Spleen (tissue), 11 donors: Measurements from ENCODE around the gene LY6G6C. TPM values are rescaled to one million over a fixed set of nuclear protein-coding genes. Genes with fewer than 3 reads are reported as not detected.

ENCODE experiments used
- DNase-seq: peaks from one replicate; pipeline ENCODE4 v3.0.0-alpha.2; 2020
- H3K27ac ChIP-seq, 8 donors: fragments of 200-600 bp; sonication (generic) in 7 of 8; 1 replicate in 4 of 8; 2 replicates in 4 of 8; pipeline versions ENCODE4 v1.5.0 to v1.8.0; 2016 to 2021; ENCODE audit warnings: inconsistent platforms in 4 of 8, mild to moderate bottlenecking in 4 of 8, moderate library complexity in 1 of 8
- H3K27me3 ChIP-seq, 7 donors: fragments of 200-600 bp; sonication (generic) in 6 of 7; replicated peaks in 1 of 7; 1 replicate in 4 of 7; 2 replicates in 3 of 7; pipeline versions ENCODE4 v1.5.0 to v1.8.0; 2016 to 2021; ENCODE audit warnings: inconsistent platforms in 3 of 7, mild to moderate bottlenecking in 1 of 7
- H3K36me3 ChIP-seq, 6 donors: fragments of 200-600 bp; sonication (generic) in 5 of 6; 1 replicate in 4 of 6; 2 replicates in 2 of 6; pipeline versions ENCODE4 v1.5.0 to v1.8.0; 2016 to 2021; ENCODE audit warnings: inconsistent platforms in 2 of 6
- H3K4me1 ChIP-seq, 6 donors: fragments of 200-600 bp; sonication (generic) in 5 of 6; 1 replicate in 3 of 6; 2 replicates in 3 of 6; pipeline versions ENCODE4 v1.5.0 to v1.8.0; 2016 to 2021; ENCODE audit warnings: inconsistent platforms in 3 of 6
- H3K4me3 ChIP-seq, 8 donors: fragments of 200-600 bp; sonication (generic) in 7 of 8; 1 replicate in 4 of 8; 2 replicates in 4 of 8; pipeline versions ENCODE4 v1.5.0 to v1.8.0; 2016 to 2021; ENCODE audit warnings: inconsistent platforms in 4 of 8, mild to moderate bottlenecking in 4 of 8, moderate library complexity in 2 of 8
- H3K9me3 ChIP-seq, 8 donors: fragments of 200-600 bp; sonication (generic) in 7 of 8; 1 replicate in 4 of 8; 2 replicates in 4 of 8; pipeline versions ENCODE4 v1.5.0 to v1.8.0; 2016 to 2021; ENCODE audit warnings: inconsistent platforms in 4 of 8
- POLR2A ChIP-seq, 3 donors: fragments of 450-650 bp; IDR thresholded peaks; one replicate each; pipeline ENCODE4 v1.5.1; 2017; ENCODE audit warnings: antibody characterized with exemption in 3 of 3, mild to moderate bottlenecking in 1 of 3
- POLR2AphosphoS5 ChIP-seq, 3 donors: sonication (generic); formaldehyde crosslinking; IDR thresholded peaks; one replicate each; pipeline ENCODE4 v1.5.1; 2017; ENCODE audit warnings: antibody characterized with exemption in 3 of 3
- WGBS, 5 donors: extraction: QIAGEN DNeasy Blood & Tissue Kit in 3 of 5; methylation state at CpG; one replicate each; pipeline versions ENCODE4 v1.1.5 to v1.1.7; 2013 to 2018; 5-methylcytosine and 5-hydroxymethylcytosine counted together
- intact Hi-C: fragments of 100-400 bp; cut with DNase I; formaldehyde crosslinking; loops from one replicate; pipeline ENCODE4 v1.15.0; 2023; ENCODE audit warnings: low total_unique reads
- polyA plus RNA-seq, 3 donors: library from polyadenylated mRNA; stranded (reverse); fragments of 200-250 nt; gene quantifications; one replicate each; pipeline ENCODE4 v1.2.1, GENCODE V29; 2013
- total RNA-seq, 7 donors: library from RNA; depleted of rRNA in 3 of 7; stranded (reverse); fragments of >200 nt in 3 of 7; fragmentation: NEBNext Ultra II Directional in 4 of 7; extraction: Animal tissue kit (Norgen Biotek cat#: 25700) in 4 of 7; gene quantifications; one replicate each; pipeline versions ENCODE4 v1.1.0 to v1.2.1, GENCODE V29; 2016 to 2021
- TF ChIP-seq, protein P1 (sequence below), 11 experiments: fragments of 200-600 bp in 7 of 11; fragments of 450-650 bp in 4 of 11; sonication (generic) in 4 of 11; IDR thresholded peaks in 8 of 11; conservative IDR thresholded peaks in 3 of 11; 1 replicate in 7 of 11; 2 replicates in 4 of 11; pipeline versions ENCODE4 v1.4.0 to v1.8.0; 2016 to 2021; ENCODE audit warnings: antibody characterized with exemption in 11 of 11, inconsistent platforms in 4 of 11, mild to moderate bottlenecking in 1 of 11
- donor health status: healthy with polysubstance abuse.
- donor health status: DM: no; HTN: no; CAD: no; lungs with moderate emphysema.
- donor health status: DM: no; HTN: no; CAD: no.
- donor health status: Bipolar disorder and iron deficiency.
- donor health status: healthy.
- donor health status: DM: no; HTN: no; CAD: no.
- donor health status: DM: yes; HTN: yes; CAD: no.

Gene LY6G6C
- total and polyA plus RNA-seq, 10 donors = 0.49 to 0.77 TPM; not detected in 8

DNA sequence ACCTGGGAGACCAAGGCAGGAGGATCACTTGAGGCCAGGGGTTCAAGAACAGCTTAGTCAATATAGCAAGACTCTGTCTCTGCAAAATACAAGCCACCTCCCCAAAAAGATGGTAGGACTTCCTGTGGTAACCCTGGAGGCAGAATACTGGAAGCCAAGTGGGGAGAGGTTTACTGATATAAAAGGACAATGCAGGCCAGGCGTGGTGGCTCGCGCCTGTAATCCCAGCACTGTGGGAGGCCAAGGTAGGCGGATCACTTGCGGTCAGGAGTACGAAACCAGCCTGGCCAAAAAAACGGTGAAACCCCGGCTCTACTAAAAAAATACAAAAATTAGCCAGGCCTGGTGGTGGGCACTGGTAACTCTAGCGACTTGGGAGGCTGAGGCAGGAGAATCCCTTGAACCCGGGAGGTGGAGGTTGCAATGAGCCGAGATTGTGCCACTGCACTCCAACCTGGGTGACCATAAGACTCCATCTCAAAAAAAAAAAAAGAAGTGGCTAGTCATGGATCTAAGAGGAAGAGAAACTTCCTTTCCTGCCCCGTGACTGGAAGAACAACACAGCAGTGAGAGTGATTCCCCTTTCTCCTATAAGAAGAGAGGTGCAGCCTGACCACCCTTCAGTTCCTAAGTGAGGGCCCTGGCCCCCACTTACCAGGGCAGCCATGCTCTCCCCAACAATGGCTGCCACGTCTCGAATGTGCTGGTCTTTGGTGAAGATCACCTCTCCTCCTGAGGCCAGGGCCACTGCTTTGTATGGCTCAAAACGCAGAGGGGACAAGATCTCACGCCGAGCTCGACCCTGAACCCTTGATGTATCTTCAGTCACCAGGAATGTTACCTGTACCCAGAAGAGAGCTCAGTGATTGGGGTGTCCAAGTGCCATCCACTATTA is 47.1 kb upstream of the LY6G6C start:
- intact Hi-C loops = no loop called here
- 78 to 89% (median 87%) methylated on average over 18 of the region's 18 CpGs for WGBS, 5 donors
- Histone ChIP-seq H3K4me1 (peaks cover 0 to 57% (median 33%) of the 10 kb centered on the region in 6 donors), H3K36me3 (no peaks in the 10 kb centered on the region), H3K27me3 (no peaks in the 10 kb centered on the region), H3K4me3 (no peak overlapping the region), H3K9me3 (no peaks in the 10 kb centered on the region), H3K27ac (peak overlapping the region in 4 of 8 donors; percentile 26 to 66 (median 38))
- TF ChIP-seq, protein P1, sequence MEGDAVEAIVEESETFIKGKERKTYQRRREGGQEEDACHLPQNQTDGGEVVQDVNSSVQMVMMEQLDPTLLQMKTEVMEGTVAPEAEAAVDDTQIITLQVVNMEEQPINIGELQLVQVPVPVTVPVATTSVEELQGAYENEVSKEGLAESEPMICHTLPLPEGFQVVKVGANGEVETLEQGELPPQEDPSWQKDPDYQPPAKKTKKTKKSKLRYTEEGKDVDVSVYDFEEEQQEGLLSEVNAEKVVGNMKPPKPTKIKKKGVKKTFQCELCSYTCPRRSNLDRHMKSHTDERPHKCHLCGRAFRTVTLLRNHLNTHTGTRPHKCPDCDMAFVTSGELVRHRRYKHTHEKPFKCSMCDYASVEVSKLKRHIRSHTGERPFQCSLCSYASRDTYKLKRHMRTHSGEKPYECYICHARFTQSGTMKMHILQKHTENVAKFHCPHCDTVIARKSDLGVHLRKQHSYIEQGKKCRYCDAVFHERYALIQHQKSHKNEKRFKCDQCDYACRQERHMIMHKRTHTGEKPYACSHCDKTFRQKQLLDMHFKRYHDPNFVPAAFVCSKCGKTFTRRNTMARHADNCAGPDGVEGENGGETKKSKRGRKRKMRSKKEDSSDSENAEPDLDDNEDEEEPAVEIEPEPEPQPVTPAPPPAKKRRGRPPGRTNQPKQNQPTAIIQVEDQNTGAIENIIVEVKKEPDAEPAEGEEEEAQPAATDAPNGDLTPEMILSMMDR (IDR thresholded peaks at IDR 0.05 in 8 of 11, conservative IDR thresholded peaks at IDR 0.05 in 3 of 11) = no peak
- peak in 2 of 3 donors; percentile 14 to 40 for TF ChIP-seq POLR2AphosphoS5 (IDR thresholded peaks at IDR 0.05)
- DNase-seq = peak; percentile 61

DNA sequence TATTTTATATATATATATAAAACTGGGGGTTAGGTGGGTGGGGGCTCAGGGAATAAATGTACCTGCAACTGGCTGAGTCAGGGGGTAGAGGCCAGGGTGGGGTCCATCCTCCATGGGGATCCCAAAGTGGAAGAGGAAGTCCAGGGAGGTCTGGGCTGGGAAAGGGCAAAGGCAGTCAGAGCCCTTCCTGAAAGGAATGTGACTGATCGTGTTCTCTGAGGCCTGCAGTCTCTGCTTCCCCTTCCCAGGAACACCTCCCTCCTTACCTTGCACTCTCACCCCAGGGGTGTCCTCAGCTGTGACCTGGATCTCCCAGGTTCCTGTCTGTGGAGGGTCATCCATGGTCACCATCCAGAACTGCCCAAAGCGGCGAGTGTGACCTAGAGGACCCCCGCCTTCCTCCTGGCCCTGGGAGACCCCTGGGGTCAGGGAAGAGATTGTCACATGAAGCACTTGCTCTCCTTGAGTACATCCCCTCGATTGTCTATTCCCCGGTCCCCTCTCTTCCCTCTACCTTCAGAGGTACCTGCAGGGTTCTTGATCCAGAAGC is 45.6 kb upstream of the LY6G6C start:
- intact Hi-C loops = no loop called here

DNA sequence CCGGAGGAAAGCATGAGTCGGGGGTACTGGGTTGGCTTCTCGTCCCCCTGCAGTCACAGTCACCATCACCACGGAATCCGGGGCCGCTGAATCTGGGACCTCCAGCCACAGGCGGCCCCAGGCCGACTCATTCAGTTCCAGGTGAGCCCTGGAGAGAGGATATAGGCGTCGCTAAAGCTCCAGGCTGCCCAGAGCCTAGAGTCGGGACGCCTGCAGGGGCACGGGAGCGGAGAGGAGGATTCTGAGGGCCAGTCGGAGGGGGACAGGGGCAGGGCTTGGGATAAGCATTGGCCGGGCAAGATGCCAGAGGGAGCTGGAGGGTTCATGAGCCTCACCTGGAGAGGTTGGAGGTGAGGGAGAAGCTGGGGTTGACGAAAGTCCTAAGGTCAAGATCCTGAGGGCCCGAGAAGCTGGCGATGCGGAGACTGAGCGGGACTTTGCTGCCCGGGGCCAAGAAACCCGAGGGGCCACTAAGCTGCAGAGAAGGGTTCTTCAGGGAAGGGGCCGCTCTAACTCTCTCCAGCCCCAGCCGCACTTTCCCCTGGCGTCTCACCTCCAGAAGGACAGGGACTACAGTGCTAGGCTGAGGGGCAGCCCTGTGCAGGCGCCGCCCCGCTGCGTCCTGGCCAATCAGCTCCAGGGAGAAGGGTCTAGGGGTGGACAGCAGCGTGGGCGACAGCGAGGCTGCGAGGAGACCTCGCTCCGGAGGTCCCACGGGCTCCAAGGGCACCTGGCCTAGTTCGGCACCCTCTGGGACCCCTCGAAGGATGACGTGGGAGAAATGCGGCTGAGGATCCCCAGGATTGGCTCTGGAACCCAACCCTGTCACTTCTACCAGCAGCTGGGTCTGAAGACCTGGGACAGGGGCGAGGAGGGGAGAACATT is 44.6 kb upstream of the LY6G6C start:
- H3K36me3 ChIP-seq = peaks cover 0 to 22% (median 5%) of the 10 kb centered on the region in 6 donors
- peak overlapping the region in 2 of 8 donors; percentile 20 to 39 for H3K4me3 ChIP-seq
- H3K4me1 ChIP-seq = peaks cover 0 to 37% (median 21%) of the 10 kb centered on the region in 6 donors
- TF ChIP-seq POLR2AphosphoS5 (IDR thresholded peaks at IDR 0.05) = peak in 1 of 3 donors; percentile 18
- TF ChIP-seq, protein P1 (IDR thresholded peaks at IDR 0.05 in 8 of 11, conservative IDR thresholded peaks at IDR 0.05 in 3 of 11) = no peak
- TF ChIP-seq POLR2A (IDR thresholded peaks at IDR 0.05) = no peak
- no peaks in the 10 kb centered on the region for H3K27me3 ChIP-seq
- peak; percentile 72 for DNase-seq
- WGBS, 5 donors = 63 to 86% (median 73%) methylated on average over 37 to 42 of the region's 42 CpGs
- H3K27ac ChIP-seq = no peak overlapping the region
- H3K9me3 ChIP-seq = no peaks in the 10 kb centered on the region
- intact Hi-C loops = no loop called here

More for the DNA sequence above, 45.6 kb upstream of the LY6G6C start:
- WGBS, 5 donors = 63 to 86% (median 77%) methylated on average over 6 of the region's 6 CpGs
- DNase-seq = peak; percentile 46
- H3K27ac ChIP-seq = no peak overlapping the region
- no peaks in the 10 kb centered on the region for H3K27me3 ChIP-seq
- peaks cover 0 to 45% (median 24%) of the 10 kb centered on the region in 6 donors for H3K4me1 ChIP-seq
- H3K9me3 ChIP-seq = no peaks in the 10 kb centered on the region
- no peak overlapping the region for H3K4me3 ChIP-seq
- peaks cover 0 to 12% (median 1%) of the 10 kb centered on the region in 6 donors for H3K36me3 ChIP-seq
- TF ChIP-seq POLR2A (IDR thresholded peaks at IDR 0.05) = no peak
- TF ChIP-seq, protein P1 (IDR thresholded peaks at IDR 0.05 in 8 of 11, conservative IDR thresholded peaks at IDR 0.05 in 3 of 11) = no peak
- TF ChIP-seq POLR2AphosphoS5 (IDR thresholded peaks at IDR 0.05) = no peak
